ENCODE data around the gene KCNK18.

GRCh38 chr10:117246997-117247671, 49.8 kb downstream of the KCNK18 start:
- TF ChIP-seq CEBPB (IDR thresholded peaks at IDR 0.05; ENCODE audit: low read depth, low read length) (no peak), MAX (IDR thresholded peaks at IDR 0.05) (no peak), EZH2 (IDR thresholded peaks at IDR 0.05; ENCODE audit: low read depth, low read length, severe bottlenecking) (no peak), POLR2AphosphoS5 (IDR thresholded peaks at IDR 0.05; ENCODE audit: low read depth, low read length) (no peak), CBX8 (IDR thresholded peaks at IDR 0.05; ENCODE audit: borderline replicate concordance, low read depth, low read length) (no peak)
- TF ChIP-seq, protein P1, sequence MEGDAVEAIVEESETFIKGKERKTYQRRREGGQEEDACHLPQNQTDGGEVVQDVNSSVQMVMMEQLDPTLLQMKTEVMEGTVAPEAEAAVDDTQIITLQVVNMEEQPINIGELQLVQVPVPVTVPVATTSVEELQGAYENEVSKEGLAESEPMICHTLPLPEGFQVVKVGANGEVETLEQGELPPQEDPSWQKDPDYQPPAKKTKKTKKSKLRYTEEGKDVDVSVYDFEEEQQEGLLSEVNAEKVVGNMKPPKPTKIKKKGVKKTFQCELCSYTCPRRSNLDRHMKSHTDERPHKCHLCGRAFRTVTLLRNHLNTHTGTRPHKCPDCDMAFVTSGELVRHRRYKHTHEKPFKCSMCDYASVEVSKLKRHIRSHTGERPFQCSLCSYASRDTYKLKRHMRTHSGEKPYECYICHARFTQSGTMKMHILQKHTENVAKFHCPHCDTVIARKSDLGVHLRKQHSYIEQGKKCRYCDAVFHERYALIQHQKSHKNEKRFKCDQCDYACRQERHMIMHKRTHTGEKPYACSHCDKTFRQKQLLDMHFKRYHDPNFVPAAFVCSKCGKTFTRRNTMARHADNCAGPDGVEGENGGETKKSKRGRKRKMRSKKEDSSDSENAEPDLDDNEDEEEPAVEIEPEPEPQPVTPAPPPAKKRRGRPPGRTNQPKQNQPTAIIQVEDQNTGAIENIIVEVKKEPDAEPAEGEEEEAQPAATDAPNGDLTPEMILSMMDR (IDR thresholded peaks at IDR 0.05; ENCODE audit: control extremely low read depth in 1 of 3, insufficient read depth in 1 of 3, low read depth in 1 of 3, low read length in 3 of 3) = no peak
- TF ChIP-seq, protein P2, sequence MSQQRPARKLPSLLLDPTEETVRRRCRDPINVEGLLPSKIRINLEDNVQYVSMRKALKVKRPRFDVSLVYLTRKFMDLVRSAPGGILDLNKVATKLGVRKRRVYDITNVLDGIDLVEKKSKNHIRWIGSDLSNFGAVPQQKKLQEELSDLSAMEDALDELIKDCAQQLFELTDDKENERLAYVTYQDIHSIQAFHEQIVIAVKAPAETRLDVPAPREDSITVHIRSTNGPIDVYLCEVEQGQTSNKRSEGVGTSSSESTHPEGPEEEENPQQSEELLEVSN (IDR thresholded peaks at IDR 0.05) = no peak

Data from H1 (cell line).